ENCODE measurements around the gene CIROP.

CIROP gene

GRCh38 chr14:23093991-23094665 lies 10.7 kb downstream of the CIROP start:
- DNase-seq (ENCODE audit: low spot score): no peak

- no peak for DNase-seq (ENCODE audit: low spot score)
Measured at GRCh38 chr14:23093526-23093925, 11.3 kb downstream of the CIROP start.

- DNase-seq (ENCODE audit: low spot score): no peak
Measured at GRCh38 chr14:23093104-23093503, 11.7 kb downstream of the CIROP start.

GRCh38 chr14:23091294-23092225 lies 13.2 kb downstream of the CIROP start:
- DNase-seq (ENCODE audit: low spot score): no peak

- no peak for DNase-seq (ENCODE audit: low spot score)
Measured at GRCh38 chr14:23090254-23090636, 14.5 kb downstream of the CIROP start.

GRCh38 chr14:23089498-23090253 lies 15.1 kb downstream of the CIROP start:
- no peak for DNase-seq (ENCODE audit: low spot score)

GRCh38 chr14:23086565-23086964 lies 18.2 kb downstream of the CIROP start:
- DNase-seq (ENCODE audit: low spot score): no peak

- peak; percentile 21 for DNase-seq (ENCODE audit: low spot score)
Measured at GRCh38 chr14:23085458-23085857, 19.3 kb downstream of the CIROP start.

- DNase-seq (ENCODE audit: low spot score): no peak
Measured at GRCh38 chr14:23080474-23080873, 24.3 kb downstream of the CIROP start.

- peak; percentile 58 for DNase-seq (ENCODE audit: low spot score)
Measured at GRCh38 chr14:23079716-23080115, 25.1 kb downstream of the CIROP start.

- DNase-seq (ENCODE audit: low spot score): peak; percentile 89
Measured at GRCh38 chr14:23078692-23079116, 26.1 kb downstream of the CIROP start.

GRCh38 chr14:23077962-23078361 lies 26.8 kb downstream of the CIROP start:
- DNase-seq (ENCODE audit: low spot score): no peak

- peak; percentile 23 for DNase-seq (ENCODE audit: low spot score)
Measured at GRCh38 chr14:23076785-23077408, 27.9 kb downstream of the CIROP start.

- DNase-seq (ENCODE audit: low spot score): no peak
Measured at GRCh38 chr14:23074906-23075305, 29.9 kb downstream of the CIROP start.

- no peak for DNase-seq (ENCODE audit: low spot score)
Measured at GRCh38 chr14:23071921-23072539, 32.8 kb downstream of the CIROP start.

- peak; percentile 94 for DNase-seq (ENCODE audit: low spot score)
Measured at GRCh38 chr14:23071244-23071920, 33.4 kb downstream of the CIROP start.

- no peak for DNase-seq (ENCODE audit: low spot score)
Measured at GRCh38 chr14:23070262-23071129, 34.3 kb downstream of the CIROP start.

- DNase-seq (ENCODE audit: low spot score): no peak
Measured at GRCh38 chr14:23069413-23069806, 35.4 kb downstream of the CIROP start.

- DNase-seq (ENCODE audit: low spot score): peak; percentile 90
Measured at GRCh38 chr14:23068789-23069412, 35.9 kb downstream of the CIROP start.
